ENCODE measurements around the gene SEC14L5.

GRCh38 chr16:5030251-5030870, 72.2 kb downstream of the SEC14L5 start:
- no peak for TF ChIP-seq CTCF (IDR thresholded peaks at IDR 0.05)
- no peak for TF ChIP-seq POLR2A (IDR thresholded peaks at IDR 0.05)
- TF ChIP-seq POLR2AphosphoS5 (IDR thresholded peaks at IDR 0.05) = no peak

Data from prostate gland (tissue), 2 donors.